DOHH2 (cell line): Measurements from ENCODE around the gene HYOU1.

Experiments
- CTCF ChIP-seq: fragments of 200-600 bp; sonication (generic); IDR thresholded peaks from one replicate; pipeline ENCODE4 v1.5.1; 2014; ENCODE audit warnings: antibody characterized with exemption, mild to moderate bottlenecking, low read depth, low read length; ENCODE audit not compliant: poor library complexity, severe bottlenecking
- EZH2phosphoT487 ChIP-seq: fragments of 200-600 bp; sonication (generic); IDR thresholded peaks from 2 replicates; pipeline ENCODE4 v1.6.1; 2017; ENCODE audit warnings: borderline replicate concordance, mild to moderate bottlenecking, antibody characterized with exemption, low read length, moderate library complexity, mixed read lengths

DNA sequence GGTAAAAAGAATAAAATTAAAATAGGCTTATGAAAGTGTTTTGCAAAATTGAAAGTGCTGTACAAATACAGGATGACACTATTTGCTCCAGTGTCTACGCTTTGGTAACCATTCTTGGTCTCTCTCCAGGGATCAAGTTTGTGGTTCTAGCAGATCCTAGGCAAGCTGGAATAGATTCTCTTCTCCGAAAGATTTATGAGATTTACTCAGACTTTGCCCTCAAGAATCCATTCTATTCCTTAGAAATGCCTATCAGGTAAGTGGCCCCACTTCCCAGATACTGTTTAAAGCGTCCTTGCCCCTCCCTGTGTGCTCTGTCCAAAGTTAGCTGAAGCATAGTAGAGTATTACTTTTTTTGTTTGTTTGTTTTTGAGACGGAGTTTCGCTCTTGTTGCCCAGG is 35.4 kb downstream of the HYOU1 start:
- TF ChIP-seq CTCF (no peak), EZH2phosphoT487 (no peak)
